Bronchus fibroblast of lung (primary cell): ENCODE measurements around the gene PLCXD1. TPM values are rescaled to one million over a fixed set of nuclear protein-coding genes. Genes with fewer than 3 reads are reported as not detected.

Source experiments
- total RNA-seq: library from RNA; depleted of rRNA; stranded (reverse); fragments of >200 nt; gene quantifications from 2 replicates; pipeline ENCODE4 v1.2.3, GENCODE V29; 2015

Gene PLCXD1
- total RNA-seq: 29.1 and 30.0 TPM in 2 replicates

DNA sequence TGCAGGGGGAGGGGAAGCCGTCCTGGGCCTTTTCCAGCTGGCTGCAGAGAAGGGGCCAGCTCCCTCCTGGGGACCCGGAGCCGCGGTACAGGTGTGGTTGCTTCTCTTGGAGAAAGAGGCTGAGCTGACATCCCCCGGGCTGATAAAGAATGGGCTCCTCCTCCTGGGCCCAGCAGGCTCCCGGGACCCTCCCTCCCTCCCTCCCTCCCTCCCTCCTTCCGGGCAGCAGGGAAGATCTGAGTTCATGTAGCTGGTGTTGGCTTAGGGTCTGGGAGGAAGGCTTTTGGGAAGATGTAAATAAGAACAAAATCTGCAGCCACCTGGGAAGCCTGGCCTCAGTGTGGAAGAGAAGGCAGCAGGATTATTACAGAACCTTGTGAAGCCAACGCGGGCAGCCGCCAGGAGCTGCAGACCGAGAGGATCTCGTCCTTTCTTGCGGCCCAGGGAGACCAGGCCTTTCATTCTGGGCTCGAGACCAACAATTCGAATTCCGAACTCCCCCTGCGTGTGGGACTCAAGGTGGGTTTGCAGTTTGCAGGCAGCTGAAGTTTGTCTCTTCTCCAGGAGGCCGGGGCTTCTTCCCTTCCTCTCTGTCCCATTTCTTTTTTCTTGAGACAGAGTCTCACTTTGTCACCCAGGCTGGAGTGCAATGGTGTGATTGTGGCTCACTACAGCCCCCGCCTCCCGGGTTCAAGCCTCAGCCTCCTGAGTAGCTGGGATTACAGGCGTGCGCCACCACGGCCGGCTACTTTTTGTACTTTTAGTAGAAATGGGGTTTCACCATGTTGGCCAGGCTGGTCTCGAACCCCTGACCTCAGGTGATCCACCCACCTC is at the start of gene PLCXD1:
TSS of gene PLCXD1 (plus strand) at position 216 of the 834 bp plus-strand sequence. CDS start 2,807 bp downstream, outside the sequence.

GRCh38 chrX:318739-319578 is 37.8 kb downstream of the PLCXD1 start, which contains the start of gene GTPBP6:
TSS of gene GTPBP6 (minus strand) at chrX:318796. CDS start at chrX:318787, 9 bp downstream.

Other genes with a start within 250 kb of the PLCXD1 start
- 66.1 and 68.7 TPM in 2 replicates for gene GTPBP6, start 37.4 kb downstream of the PLCXD1 start, total RNA-seq
- 15.5 and 18.8 TPM in 2 replicates for gene PPP2R3B, start 105.5 kb downstream of the PLCXD1 start, total RNA-seq